Spinal cord (tissue), 10 donors: ENCODE data around the gene C3orf22. TPM values are rescaled to one million over a fixed set of nuclear protein-coding genes. Genes with fewer than 3 reads are reported as not detected.
A peak's percentile ranks its signal among the peaks of the same experiment; 100 is the strongest.
"Not testable (repeated sequence)": the region's sequence is repeated elsewhere in the genome, so short reads cannot be mapped to it uniquely, and the experiment has no call there.

Source experiments
- DNase-seq, 6 donors: peaks; one replicate each; pipeline versions ENCODE4 v3.0.0 to v3.0.0-alpha.2; 2013 to 2015; ENCODE audit warnings: low spot score in 6 of 6, low read depth in 4 of 6
- H3K27ac ChIP-seq: one replicate; pipeline ENCODE4 v1.5.1; 2013; ENCODE audit warnings: low read depth, low read length, control low read depth
- H3K27me3 ChIP-seq: one replicate; pipeline ENCODE4 v1.6.1; 2013; ENCODE audit warnings: low read length; ENCODE audit not compliant: control insufficient read depth, insufficient read depth
- H3K36me3 ChIP-seq: one replicate; pipeline ENCODE4 v1.6.1; 2013; ENCODE audit warnings: low read length; ENCODE audit not compliant: control insufficient read depth, insufficient read depth
- H3K4me1 ChIP-seq: one replicate; pipeline ENCODE4 v1.6.1; 2013; ENCODE audit warnings: low read length; ENCODE audit not compliant: control insufficient read depth, insufficient read depth
- H3K4me3 ChIP-seq: one replicate; pipeline ENCODE4 v1.5.1; 2013; ENCODE audit warnings: low read depth, low read length, control low read depth
- H3K9me3 ChIP-seq: one replicate; pipeline ENCODE4 v1.6.1; 2013; ENCODE audit warnings: low read length; ENCODE audit not compliant: control insufficient read depth, insufficient read depth
- WGBS: methylation state at CpG from one replicate; pipeline ENCODE4 v1.1.5; 2013; ENCODE audit warnings: missing lambda C conversion rate; ENCODE audit not compliant: insufficient coverage; 5-methylcytosine and 5-hydroxymethylcytosine counted together
- long read RNA-seq, 4 donors: transcript quantifications; one replicate each; lab custom pipeline, GENCODE V29; 2026
- polyA plus RNA-seq, 2 donors: library from polyadenylated mRNA; unstranded; fragments of 120-200 nt; gene quantifications; one replicate each; pipeline ENCODE4 v1.2.1, GENCODE V29; 2013; ENCODE audit not compliant: insufficient read length in 2 of 2
- total RNA-seq, 2 donors: library from RNA; depleted of rRNA in 1 of 2; stranded (reverse); fragments of 120-200 nt in 1 of 2; fragments of >200 nt in 1 of 2; gene quantifications; one replicate each; pipeline versions ENCODE4 v1.2.3 to v1.2.4, GENCODE V29; 2013 to 2014
- donor health status: healthy.

Gene C3orf22, protein sequence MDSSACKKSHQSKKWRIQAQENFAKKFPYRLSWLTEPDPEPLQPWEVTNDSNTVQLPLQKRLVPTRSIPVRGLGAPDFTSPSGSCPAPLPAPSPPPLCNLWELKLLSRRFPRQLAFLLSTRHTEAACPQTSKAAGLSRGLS
- total RNA-seq (not detected), polyA plus RNA-seq (under 1 TPM; 0.17 to 0.27 TPM)
- long read RNA-seq, donor 1, result 0 reads
- long read RNA-seq, donor 2, result 0 reads
- long read RNA-seq, donor 3, result 0 reads
- long read RNA-seq, donor 4, result 0 reads

DNA sequence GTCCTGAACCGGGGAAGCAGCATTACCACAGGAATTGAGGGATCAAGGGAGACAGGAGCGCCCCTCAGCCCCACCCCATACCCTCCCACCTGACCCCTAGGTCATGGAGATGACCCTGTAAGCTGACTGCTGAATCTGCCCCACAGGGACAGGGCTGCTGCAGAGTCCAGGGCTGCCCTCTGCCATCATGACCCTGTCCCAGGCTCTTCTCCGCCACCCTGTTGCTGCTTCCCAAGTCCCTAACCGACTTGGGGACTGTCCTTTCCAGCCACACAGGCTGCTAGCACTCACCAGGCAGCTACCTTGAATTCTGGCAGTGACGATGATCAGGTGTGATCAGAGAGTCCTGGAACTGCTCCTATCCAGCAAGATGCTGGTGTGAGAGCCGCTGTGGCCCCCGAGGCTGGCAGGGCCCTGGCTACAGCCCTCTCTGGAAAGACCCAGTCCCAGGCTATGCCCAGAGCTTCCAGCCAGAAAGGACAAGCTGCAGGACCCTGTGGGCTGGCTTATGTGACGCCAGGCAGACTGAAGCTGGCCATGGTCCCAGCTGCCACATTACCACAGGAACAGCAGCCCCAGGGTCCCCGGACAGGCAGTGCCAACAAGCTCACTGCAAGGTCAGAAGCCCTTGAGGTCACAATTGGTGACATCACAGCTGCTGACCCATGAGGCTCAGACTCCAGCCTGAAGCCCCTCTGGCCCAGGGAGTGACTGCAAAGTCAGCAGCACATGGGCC, at the start of gene C3orf22:
C3orf22 (minus strand) TSS at position 597 of the 736 bp plus-strand sequence. CDS start 5,542 bp downstream, outside the sequence.
- peaks cover 1% of the 10 kb centered on the region for H3K9me3 ChIP-seq
- no peak within 1 kb of the TSS for H3K4me3 ChIP-seq
- H3K36me3 ChIP-seq, result no peaks in the 10 kb centered on the region
- DNase-seq, result peak in 1 of 6 donors; percentile 13
- 70% methylated on average over 8 of the region's 9 CpGs for WGBS
- no peaks in the 10 kb centered on the region for H3K27me3 ChIP-seq
- H3K4me1 ChIP-seq, result no peaks in the 10 kb centered on the region
- no peak within 1 kb of the TSS for H3K27ac ChIP-seq

DNA sequence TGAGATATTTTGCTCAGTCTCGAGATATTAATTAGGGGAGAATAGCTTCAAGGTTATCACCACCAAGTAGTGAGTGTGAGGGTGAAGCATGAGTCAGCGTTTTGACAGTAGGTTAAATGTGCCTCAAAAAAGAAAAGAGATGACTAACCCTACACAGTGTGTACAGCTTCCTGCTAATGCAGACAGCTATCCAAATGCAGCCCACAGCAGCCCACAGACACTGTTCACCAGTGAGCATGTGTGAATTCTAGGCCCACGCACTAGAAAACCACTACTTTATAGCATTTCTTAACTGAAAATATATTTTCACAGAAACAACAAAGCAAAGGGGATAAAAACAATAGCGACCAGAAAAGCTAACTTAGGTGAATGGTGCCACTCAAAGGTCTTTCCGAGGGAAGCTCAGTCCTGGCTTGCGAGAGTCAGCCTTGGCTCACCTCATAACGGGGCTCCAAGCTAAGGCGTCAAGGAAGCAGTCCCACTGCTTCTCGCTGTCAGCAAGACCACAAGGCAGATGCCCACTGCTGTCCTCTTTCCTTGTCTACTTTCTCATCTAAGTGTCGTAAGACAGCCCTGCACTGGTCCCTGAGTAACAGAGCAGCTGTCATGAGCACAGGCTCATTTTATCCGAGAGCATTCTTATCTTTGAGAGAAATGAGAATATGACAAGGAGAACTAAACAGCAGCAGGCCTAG, 48.6 kb upstream of the C3orf22 start:
- DNase-seq, result no peak
- WGBS, result 92% methylated on average over 8 of the region's 11 CpGs
- H3K4me1 ChIP-seq, result peaks cover 6% of the 10 kb centered on the region

DNA sequence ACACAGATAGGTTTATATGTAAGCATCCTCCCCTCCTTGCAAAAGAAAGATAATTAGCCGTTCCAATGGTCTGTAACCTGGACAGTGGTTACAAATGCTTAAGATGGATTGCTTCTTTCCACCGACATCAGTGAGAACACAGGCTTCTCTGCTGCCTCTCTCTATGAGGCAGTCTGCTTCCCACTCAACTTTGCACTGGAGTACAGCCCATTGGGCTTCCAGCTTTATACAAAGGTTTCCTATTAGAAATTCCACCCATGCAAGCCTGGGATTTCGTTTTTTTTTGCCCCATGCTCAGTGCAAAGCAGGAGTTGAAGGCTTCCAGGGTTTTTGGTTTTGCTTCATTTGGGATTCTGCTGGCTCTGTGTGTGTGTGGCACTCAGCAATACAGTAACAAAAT, 47.3 kb upstream of the C3orf22 start:
- Histone ChIP-seq H3K4me3 (no peak overlapping the region), H3K27ac (no peak overlapping the region), H3K36me3 (peaks cover 6% of the 10 kb centered on the region), H3K4me1 (peaks cover 6% of the 10 kb centered on the region), H3K9me3 (no peaks in the 10 kb centered on the region), H3K27me3 (no peaks in the 10 kb centered on the region)
- DNase-seq, result peak in 4 of 6 donors; percentile 18 to 70 (median 50)
- 45% methylated on average over 2 of the region's 3 CpGs for WGBS

More for the DNA sequence above, 48.6 kb upstream of the C3orf22 start:
- Histone ChIP-seq H3K27ac (no peak overlapping the region), H3K9me3 (no peaks in the 10 kb centered on the region), H3K4me3 (no peak overlapping the region), H3K36me3 (peaks cover 6% of the 10 kb centered on the region), H3K27me3 (no peaks in the 10 kb centered on the region)

DNA sequence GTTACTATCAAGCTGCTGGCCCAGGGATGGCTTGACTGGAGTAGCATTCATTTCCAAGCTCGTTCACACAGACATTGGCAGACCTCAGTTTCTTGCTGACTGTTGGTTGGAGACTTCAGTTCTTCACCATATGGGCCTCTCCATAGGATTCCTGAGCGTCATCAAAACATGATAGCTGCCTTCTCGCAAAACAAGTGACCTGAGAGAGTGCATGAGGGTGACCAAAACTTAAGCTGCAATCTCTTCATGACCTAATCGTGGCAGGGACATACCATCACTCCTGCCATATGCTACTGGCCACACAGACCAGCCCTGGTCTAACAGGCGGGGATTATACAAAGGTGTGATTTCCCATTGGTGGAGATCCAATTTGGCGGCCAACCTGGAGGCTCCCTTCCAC, 46.0 kb upstream of the C3orf22 start:
- Histone ChIP-seq H3K9me3 (no peaks in the 10 kb centered on the region), H3K36me3 (peaks cover 6% of the 10 kb centered on the region), H3K4me1 (peaks cover 6% of the 10 kb centered on the region), H3K27ac (no peak overlapping the region), H3K4me3 (no peak overlapping the region), H3K27me3 (no peaks in the 10 kb centered on the region)
- no peak for DNase-seq
- WGBS, result 85% methylated on average over 5 of the region's 6 CpGs

DNA sequence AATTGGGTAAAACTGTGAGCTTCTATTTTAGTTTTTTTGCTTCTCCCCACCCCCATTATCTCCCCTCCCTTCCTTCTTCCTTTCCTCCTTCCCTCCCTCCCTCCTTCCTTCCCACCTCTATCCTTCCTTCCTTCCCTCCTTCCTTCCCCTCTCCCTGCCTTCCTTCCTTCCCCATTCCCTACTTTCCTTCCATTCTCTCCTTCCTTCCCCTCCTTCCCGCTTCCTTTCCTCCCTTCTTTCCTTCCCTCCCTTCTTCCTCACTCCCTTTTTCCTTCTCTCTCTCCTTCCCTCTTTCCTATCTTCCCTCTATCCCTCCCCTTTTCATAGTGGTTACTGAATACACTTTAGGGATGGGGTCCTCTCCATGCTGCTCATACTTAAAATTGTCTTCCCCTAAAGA, 40.4 kb upstream of the C3orf22 start:
- H3K9me3 ChIP-seq, result peaks cover 2% of the 10 kb centered on the region
- 29% methylated on average over 1 of the region's 1 CpG for WGBS
- H3K36me3 ChIP-seq, result no peaks in the 10 kb centered on the region
- no peak for DNase-seq
- H3K4me3 ChIP-seq, result no peak overlapping the region
- no peaks in the 10 kb centered on the region for H3K27me3 ChIP-seq
- no peaks in the 10 kb centered on the region for H3K4me1 ChIP-seq
- H3K27ac ChIP-seq, result no peak overlapping the region

DNA sequence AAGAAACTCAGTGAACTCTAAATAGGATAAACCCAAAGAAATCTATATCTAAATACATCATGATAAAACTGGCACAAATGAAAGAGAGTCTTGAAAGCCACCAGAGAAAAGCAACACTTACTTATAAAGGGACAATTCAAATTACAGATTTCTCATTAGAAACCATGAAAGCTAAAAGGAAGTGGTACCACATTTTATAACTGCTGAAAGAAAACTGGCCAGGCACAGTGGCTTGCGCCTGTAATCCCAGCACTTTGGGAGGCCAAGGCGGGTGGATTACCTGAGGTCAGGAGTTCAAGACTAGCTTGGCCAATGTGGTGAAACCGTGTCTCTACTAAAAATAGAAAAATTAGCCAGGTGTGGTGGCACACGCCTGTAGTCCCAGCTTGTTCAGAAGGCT, 36.7 kb upstream of the C3orf22 start:
- H3K27ac ChIP-seq, H3K4me1 ChIP-seq, H3K4me3 ChIP-seq, H3K36me3 ChIP-seq, DNase-seq, H3K27me3 ChIP-seq, H3K9me3 ChIP-seq: not testable (repeated sequence)
- 81% methylated on average over 4 of the region's 4 CpGs for WGBS

DNA sequence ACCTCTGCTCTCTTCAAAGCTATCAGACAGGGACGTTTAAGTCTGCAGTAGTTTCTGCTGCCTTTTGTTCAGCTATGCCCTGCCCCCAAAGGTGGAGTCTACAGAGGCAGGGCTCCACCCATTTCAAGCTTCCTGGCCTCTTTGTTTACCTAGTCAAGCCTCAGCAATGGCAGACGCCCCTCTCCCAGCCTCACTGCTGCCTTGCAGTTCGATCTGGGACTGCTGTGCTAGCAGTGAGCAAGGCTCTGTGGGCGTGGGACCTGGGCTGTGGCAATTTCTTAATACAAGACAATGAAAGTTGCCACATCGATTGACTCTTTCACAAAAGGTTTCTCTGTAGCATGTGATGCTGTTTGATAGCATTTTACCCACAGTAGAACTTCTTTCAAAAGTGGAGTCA, 32.8 kb upstream of the C3orf22 start:
- not testable (repeated sequence) for DNase-seq, H3K27me3 ChIP-seq, H3K36me3 ChIP-seq, H3K27ac ChIP-seq, H3K9me3 ChIP-seq, H3K4me1 ChIP-seq, H3K4me3 ChIP-seq
- 58% methylated on average over 4 of the region's 5 CpGs for WGBS

DNA sequence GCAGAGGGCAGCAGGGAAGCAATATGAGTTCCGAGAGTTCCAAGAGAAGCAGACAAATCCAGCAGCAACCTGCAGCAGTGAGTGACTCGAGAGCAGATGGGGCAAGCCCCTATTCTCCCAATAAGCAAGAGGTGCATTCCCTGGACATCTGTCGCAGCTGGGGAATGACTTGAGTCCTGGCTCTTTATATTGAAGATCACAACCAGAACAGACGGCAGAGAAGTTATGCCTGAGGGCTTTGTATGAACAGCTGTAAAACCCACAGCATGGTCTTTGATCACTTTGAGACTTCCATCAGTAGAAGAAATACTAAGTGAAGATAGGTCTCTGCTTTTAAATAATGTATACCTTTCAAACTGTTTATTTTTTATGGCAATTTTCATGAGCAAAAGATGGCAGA, 23.6 kb upstream of the C3orf22 start:
- Histone ChIP-seq H3K27ac (no peak overlapping the region), H3K4me3 (no peak overlapping the region), H3K36me3 (peaks cover 2% of the 10 kb centered on the region), H3K9me3 (no peaks in the 10 kb centered on the region), H3K4me1 (no peaks in the 10 kb centered on the region), H3K27me3 (no peaks in the 10 kb centered on the region)
- WGBS, result 79% methylated on average over 3 of the region's 4 CpGs
- peak in 1 of 6 donors; percentile 29 for DNase-seq

DNA sequence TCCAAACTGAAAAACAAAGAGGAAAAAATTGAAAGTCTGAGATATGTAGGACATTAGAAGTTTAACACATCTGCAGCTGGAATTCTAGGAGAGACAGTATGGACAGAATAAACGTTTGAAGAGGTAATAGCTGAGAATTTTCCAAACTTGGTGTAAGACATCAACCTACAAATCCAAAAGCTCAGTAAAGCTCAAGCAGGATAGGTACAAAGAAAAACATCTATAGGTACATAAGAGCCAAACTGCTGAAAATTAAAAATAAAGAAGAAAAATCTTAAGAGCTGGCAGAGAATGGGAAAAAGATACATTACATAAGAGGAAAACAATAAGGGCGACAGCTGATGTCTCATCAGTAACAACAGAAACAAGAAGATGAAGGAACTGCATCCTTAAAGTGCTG, 22.8 kb upstream of the C3orf22 start:
- no peak for DNase-seq
- no peaks in the 10 kb centered on the region for H3K4me1 ChIP-seq
- WGBS, result no CpG with 5 or more reads among the region's 2 CpGs
- peaks cover 2% of the 10 kb centered on the region for H3K36me3 ChIP-seq
- no peak overlapping the region for H3K4me3 ChIP-seq
- no peaks in the 10 kb centered on the region for H3K27me3 ChIP-seq
- no peak overlapping the region for H3K27ac ChIP-seq
- H3K9me3 ChIP-seq, result no peaks in the 10 kb centered on the region
